NB4 (cell line): ENCODE results near the gene LSM11.

Source experiments
- DNase-seq: peaks from one replicate; pipeline ENCODE4 v3.0.0; 2010; ENCODE audit warnings: low read depth
- H3K4me3 ChIP-seq: one replicate; pipeline ENCODE4 v1.5.1; 2011; ENCODE audit warnings: mild to moderate bottlenecking, low read depth, low read length, moderate library complexity
- CTCF ChIP-seq: IDR thresholded peaks from one replicate; pipeline ENCODE4 v1.5.1; 2012; ENCODE audit warnings: low read depth, low read length
- MAX ChIP-seq: IDR thresholded peaks from 2 replicates; pipeline ENCODE4 v1.6.1; 2011; ENCODE audit warnings: low read depth, low read length
- MYC ChIP-seq: IDR thresholded peaks from 2 replicates; pipeline ENCODE4 v1.6.1; 2011; ENCODE audit warnings: low read depth, low read length
- POLR2A ChIP-seq: IDR thresholded peaks from 2 replicates; pipeline ENCODE4 v1.6.1; 2011; ENCODE audit warnings: mild to moderate bottlenecking; ENCODE audit not compliant: insufficient read length; ENCODE audit errors: extremely low read depth

LSM11 gene

GRCh38 chr5:157741131-157741530, 2.4 kb upstream of the LSM11 start:
- no peak for DNase-seq
- H3K4me3 ChIP-seq: no peak overlapping the region
- TF ChIP-seq MYC: no peak
- no peak for TF ChIP-seq CTCF
- no peak for TF ChIP-seq POLR2A
- no peak for TF ChIP-seq MAX

- DNase-seq: peak; percentile 53
- TF ChIP-seq POLR2A (no peak), MAX (0 out of 2 replicates have a peak, but pooled peaks have one; percentile 13)
- H3K4me3 ChIP-seq: peak overlapping the region; percentile 90
Measured at GRCh38 chr5:157744051-157745011, 819 bp downstream of the LSM11 start.

GRCh38 chr5:157745041-157745456, 1.5 kb downstream of the LSM11 start:
- H3K4me3 ChIP-seq: peak overlapping the region; percentile 90
- no peak for DNase-seq
- TF ChIP-seq POLR2A: no peak

GRCh38 chr5:157747173-157747740, 3.7 kb downstream of the LSM11 start:
- TF ChIP-seq POLR2A (no peak), MAX (no peak), MYC (no peak), CTCF (no peak)

GRCh38 chr5:157747766-157748700, 4.5 kb downstream of the LSM11 start:
- no peak overlapping the region for H3K4me3 ChIP-seq
- TF ChIP-seq POLR2A (no peak), MAX (no peak), MYC (no peak), CTCF (no peak)
- DNase-seq: no peak

More at GRCh38 chr5:157747173-157747740, 3.7 kb downstream of the LSM11 start:
- no peak for DNase-seq
- H3K4me3 ChIP-seq: no peak overlapping the region

GRCh38 chr5:157748760-157749461, 5.4 kb downstream of the LSM11 start:
- TF ChIP-seq CTCF (no peak), MYC (no peak), POLR2A (no peak), MAX (no peak)
- H3K4me3 ChIP-seq: no peak overlapping the region
- no peak for DNase-seq
